Renal cortex interstitium (tissue), 11 donors: ENCODE results near the gene HSBP1. TPM values are rescaled to one million over a fixed set of nuclear protein-coding genes. Genes with fewer than 3 reads are reported as not detected.

Source experiments
- DNase-seq, 11 donors: peaks; one replicate each; pipeline ENCODE4 v3.0.0-alpha.2; 2013; ENCODE audit warnings: low read depth in 9 of 11, low spot score in 4 of 11; ENCODE audit errors: extremely low read depth in 1 of 11
- polyA plus RNA-seq, 3 donors: library from polyadenylated mRNA; unstranded; fragments of 120-200 nt; gene quantifications; one replicate each; pipeline ENCODE4 v1.2.1, GENCODE V29; 2013; ENCODE audit not compliant: insufficient read length in 3 of 3

HSBP1 gene
- polyA plus RNA-seq, 3 donors, result 180 to 226 (median 206) TPM

DNA sequence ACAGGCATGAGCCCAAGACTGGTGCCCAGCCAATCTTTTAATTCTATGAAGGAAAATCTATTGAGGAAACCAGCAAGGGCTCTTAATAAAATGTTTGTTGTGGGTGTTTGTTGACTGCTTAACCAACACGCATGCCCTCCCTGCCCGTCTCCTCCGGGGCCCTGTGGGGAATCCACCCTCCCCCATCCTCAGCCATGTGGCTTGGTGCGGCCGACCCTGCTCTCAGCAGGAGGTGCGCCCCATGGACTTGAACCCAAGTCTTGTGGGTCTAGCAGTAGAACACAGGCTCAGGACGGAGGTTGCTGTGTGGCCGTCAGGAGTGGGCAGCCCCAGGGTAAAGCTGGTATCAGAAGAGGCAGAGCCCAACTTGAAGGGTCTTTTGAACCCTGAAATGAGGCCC is 46.1 kb downstream of the HSBP1 start:
- no peak for DNase-seq

DNA sequence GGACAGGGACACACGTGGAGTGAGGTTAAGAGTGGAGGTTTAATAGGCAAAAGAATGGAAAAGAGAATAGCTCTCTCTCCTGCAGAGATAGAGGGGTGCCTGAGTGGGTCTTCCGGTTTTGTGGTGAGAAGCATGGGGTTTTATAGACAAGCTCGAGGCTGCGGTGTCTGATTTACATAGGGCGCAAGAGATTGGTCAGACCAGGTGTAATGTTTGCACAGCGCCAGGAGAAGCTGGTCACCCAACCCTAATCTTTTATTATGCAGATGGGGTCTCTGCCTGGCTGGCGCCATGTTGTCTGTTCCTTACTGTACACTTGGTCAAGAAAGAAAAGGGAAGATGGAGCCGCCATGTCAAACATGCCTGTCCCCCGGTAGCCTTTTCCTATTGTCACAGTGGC is 46.6 kb downstream of the HSBP1 start:
- no peak for DNase-seq

DNA sequence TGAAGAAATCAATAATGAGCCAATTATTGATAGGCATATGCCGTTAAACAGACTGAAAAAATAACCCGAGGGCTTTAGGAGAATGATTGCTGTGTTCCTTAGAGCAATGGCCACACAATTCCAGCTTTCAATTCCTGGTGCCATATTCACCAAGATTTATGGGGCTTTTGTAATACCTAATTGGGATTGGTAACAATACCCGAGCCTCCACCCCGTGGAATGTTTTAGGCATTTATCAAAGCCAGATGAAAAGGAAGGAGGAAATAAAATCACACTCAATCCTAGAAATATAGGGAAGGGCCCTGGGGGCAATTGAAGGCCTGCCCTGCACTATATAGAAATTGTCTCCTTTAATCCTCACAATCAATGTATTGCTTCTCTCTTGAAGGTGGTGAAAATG is 49.0 kb downstream of the HSBP1 start:
- no peak for DNase-seq

DNA sequence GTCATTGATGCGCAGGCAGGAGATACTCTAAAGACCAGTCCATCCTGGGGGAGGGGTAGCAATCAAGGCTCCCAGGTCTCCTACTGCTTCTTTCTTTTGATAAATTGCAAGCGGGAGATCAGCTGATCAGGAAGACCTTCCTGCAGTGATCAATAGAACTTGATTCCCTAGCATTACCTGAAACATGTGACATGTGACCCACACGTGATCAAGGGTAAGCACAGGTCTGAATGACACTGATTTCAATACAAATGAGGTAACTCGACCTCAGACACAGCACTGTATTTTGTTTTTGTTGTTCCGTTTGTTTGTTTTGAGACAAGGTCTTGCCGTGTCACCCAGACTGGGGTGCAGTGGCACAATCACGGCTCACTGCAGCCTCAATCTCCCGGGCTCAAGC is 51.5 kb downstream of the HSBP1 start:
- DNase-seq, result no peak

DNA sequence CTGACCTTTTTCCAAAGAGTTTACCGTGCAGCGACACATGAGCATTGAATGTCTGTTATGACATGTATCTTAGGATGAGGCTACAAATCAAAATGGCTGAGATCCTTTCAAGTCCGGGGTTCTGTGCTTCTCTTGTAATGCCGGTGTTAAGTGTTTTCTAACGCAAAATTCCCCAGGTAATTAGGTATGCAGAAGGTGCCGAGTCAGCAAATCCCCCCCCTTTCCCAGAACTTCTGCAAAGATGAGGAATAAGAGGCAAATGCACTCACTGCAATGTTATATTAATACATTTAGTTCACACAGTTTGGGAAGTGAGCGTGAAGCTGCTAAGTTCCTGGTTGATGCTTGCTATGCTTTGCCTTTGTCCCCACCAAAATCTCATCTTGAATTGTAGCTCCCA is 54.9 kb downstream of the HSBP1 start:
- DNase-seq, result no peak

DNA sequence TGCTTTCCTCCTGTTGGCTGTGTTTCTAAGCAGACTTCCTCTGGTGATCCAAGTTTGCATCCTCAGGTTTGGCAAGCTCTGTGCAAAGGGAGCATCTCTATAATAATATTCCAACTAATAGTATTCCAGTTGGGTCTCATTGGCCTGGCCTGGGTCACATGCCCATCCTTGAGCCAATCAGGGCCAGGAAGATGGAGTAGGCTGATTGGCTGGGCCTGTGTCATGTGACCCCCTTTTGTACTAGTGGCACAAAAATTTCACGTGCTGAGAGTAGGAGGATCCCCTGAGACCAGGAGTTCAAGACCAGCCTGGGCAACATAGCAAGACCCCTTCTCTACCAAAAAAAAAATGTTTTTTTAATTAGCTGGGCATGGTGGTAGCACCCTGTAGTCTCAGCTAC is 55.9 kb downstream of the HSBP1 start:
- DNase-seq, result no peak

Other genes with a start within 250 kb of the HSBP1 start
- 1 to 10 TPM; 3.7 to 5.7 (median 4.3) TPM for gene MLYCD, start 91.1 kb downstream of the HSBP1 start, polyA plus RNA-seq
- gene OSGIN1, start 145.3 kb downstream of the HSBP1 start, polyA plus RNA-seq, result under 1 TPM; 0.59 to 0.87 (median 0.66) TPM
- 1 to 10 TPM; 2.3 to 3.5 (median 3.2) TPM for gene NECAB2, start 160.3 kb downstream of the HSBP1 start, polyA plus RNA-seq
- not detected for gene SLC38A8, start 234.8 kb downstream of the HSBP1 start, polyA plus RNA-seq